GM19452 (cell line): ENCODE measurements around the gene ROBO1.

ENCODE experiments used
- ATAC-seq: cut with Tn5 transposase; IDR thresholded peaks from one replicate; pipeline ENCODE4 v1.9.1; 2021; ENCODE audit not compliant: unreplicated experiment

The ROBO1 gene

GRCh38 chr3:78937475-78937874, 830.3 kb downstream of the ROBO1 start:
- no peak for ATAC-seq

- ATAC-seq: no peak
These were observed 840.0 kb downstream of the ROBO1 start for GRCh38 chr3:78927759-78928158.

- ATAC-seq: no peak
These were observed 841.3 kb downstream of the ROBO1 start for GRCh38 chr3:78926523-78926922.

- ATAC-seq: no peak
These were observed 843.1 kb downstream of the ROBO1 start for GRCh38 chr3:78924711-78925110.

GRCh38 chr3:78919021-78919755, 848.6 kb downstream of the ROBO1 start:
- ATAC-seq: no peak

GRCh38 chr3:78918361-78919020, 849.3 kb downstream of the ROBO1 start:
- no peak for ATAC-seq

GRCh38 chr3:78917536-78917935, 850.3 kb downstream of the ROBO1 start:
- no peak for ATAC-seq

- no peak for ATAC-seq
These were observed 854.1 kb downstream of the ROBO1 start for GRCh38 chr3:78913711-78914110.

- no peak for ATAC-seq
These were observed 855.1 kb downstream of the ROBO1 start for GRCh38 chr3:78912687-78913086.

- no peak for ATAC-seq
These were observed 855.5 kb downstream of the ROBO1 start for GRCh38 chr3:78912259-78912658.

GRCh38 chr3:78911394-78911793, 856.4 kb downstream of the ROBO1 start:
- no peak for ATAC-seq

GRCh38 chr3:78908236-78908635, 859.6 kb downstream of the ROBO1 start:
- no peak for ATAC-seq

GRCh38 chr3:78907367-78907766, 860.4 kb downstream of the ROBO1 start:
- no peak for ATAC-seq

- no peak for ATAC-seq
These were observed 860.9 kb downstream of the ROBO1 start for GRCh38 chr3:78906930-78907329.

- no peak for ATAC-seq
These were observed 861.6 kb downstream of the ROBO1 start for GRCh38 chr3:78906245-78906644.

GRCh38 chr3:78905700-78906099, 862.1 kb downstream of the ROBO1 start:
- no peak for ATAC-seq

- ATAC-seq: no peak
These were observed 866.3 kb downstream of the ROBO1 start for GRCh38 chr3:78901544-78901943.

GRCh38 chr3:78900880-78901279, 866.9 kb downstream of the ROBO1 start:
- no peak for ATAC-seq

- no peak for ATAC-seq
These were observed 867.4 kb downstream of the ROBO1 start for GRCh38 chr3:78900426-78900825.

- ATAC-seq: no peak
These were observed 872.3 kb downstream of the ROBO1 start for GRCh38 chr3:78895528-78895927.

- no peak for ATAC-seq
These were observed 873.0 kb downstream of the ROBO1 start for GRCh38 chr3:78894787-78895186.

GRCh38 chr3:78893161-78893560, 874.6 kb downstream of the ROBO1 start:
- no peak for ATAC-seq

GRCh38 chr3:78889348-78889747, 878.5 kb downstream of the ROBO1 start:
- no peak for ATAC-seq
